Measurements from ENCODE around the gene HOXD12. TPM values are rescaled to one million over a fixed set of nuclear protein-coding genes. Genes with fewer than 3 reads are reported as not detected.

HOXD12 gene
- polyA plus RNA-seq, 1 donor (not counting 4 experiments of a cell fraction or from before 2014, with no cell fraction given), result not detected

- TF ChIP-seq CTCF (optimal IDR thresholded peaks at IDR 0.05 in 1 of 3, IDR thresholded peaks at IDR 0.05 in 1 of 3, conservative IDR thresholded peaks at IDR 0.05 in 1 of 3; ENCODE audit: extremely low read depth in 1 of 3, insufficient read depth in 2 of 3, low read length in 3 of 3) (no peak), EZH2 (IDR thresholded peaks at IDR 0.05; ENCODE audit: low read length) (no peak)
- no peak overlapping the region for H3K9ac ChIP-seq (ENCODE audit: control insufficient read depth, extremely low read depth, insufficient read depth, low read length)
- H4K20me1 ChIP-seq (ENCODE audit: control insufficient read depth, extremely low read depth, insufficient read depth, low read length), result no peaks in the 10 kb centered on the region
- no peak overlapping the region for H2AFZ ChIP-seq (ENCODE audit: control insufficient read depth, low read length)
- no peaks in the 10 kb centered on the region for H3K9me1 ChIP-seq (ENCODE audit: control insufficient read depth, extremely low read depth, insufficient read depth, low read length)
- dilution Hi-C loops (cut with MboI; ENCODE audit: extremely low pct_ligation_motif_present, low sequenced_read_pairs), result no loop called here
- no peaks in the 10 kb centered on the region for H3K4me1 ChIP-seq (ENCODE audit: control insufficient read depth, extremely low read depth, insufficient read depth, low read length)
- H3K79me2 ChIP-seq (ENCODE audit: control insufficient read depth, insufficient read depth, low read length), result no peaks in the 10 kb centered on the region
- peaks cover 18% of the 10 kb centered on the region for H3K9me3 ChIP-seq (ENCODE audit: control insufficient read depth, low read depth, low read length)
- H3K4me2 ChIP-seq (ENCODE audit: control insufficient read depth, extremely low read depth, insufficient read depth, low read depth, low read length), result no peak overlapping the region
- FAIRE-seq (no peak), DNase-seq (ENCODE audit: low read depth, low spot score) (no peak)
- peaks cover 90% of the 10 kb centered on the region for H3K27me3 ChIP-seq (ENCODE audit: control insufficient read depth, extremely low read depth, insufficient read depth, low read length)
- no peak overlapping the region for H3K27ac ChIP-seq (ENCODE audit: control insufficient read depth, insufficient read depth, low read length)
- no peak overlapping the region for H3K4me3 ChIP-seq (ENCODE audit: control insufficient read depth in 2 of 3, extremely low read depth in 1 of 3, insufficient read depth in 2 of 3, low read depth in 1 of 3, low read length in 3 of 3)
- no peaks in the 10 kb centered on the region for H3K36me3 ChIP-seq (ENCODE audit: control insufficient read depth in 2 of 2, extremely low read depth in 1 of 2, insufficient read depth in 2 of 2, low read length in 2 of 2)
These were observed 18.2 kb upstream of the HOXD12 start for GRCh38 chr2:176081376-176081836.

- no peak overlapping the region for H2AFZ ChIP-seq (ENCODE audit: control insufficient read depth, low read length)
- H3K27me3 ChIP-seq (ENCODE audit: control insufficient read depth, extremely low read depth, insufficient read depth, low read length), result peaks cover 90% of the 10 kb centered on the region
- TF ChIP-seq EZH2 (IDR thresholded peaks at IDR 0.05; ENCODE audit: low read length) (peak; percentile 64), CTCF (optimal IDR thresholded peaks at IDR 0.05 in 1 of 3, IDR thresholded peaks at IDR 0.05 in 1 of 3, conservative IDR thresholded peaks at IDR 0.05 in 1 of 3; ENCODE audit: extremely low read depth in 1 of 3, insufficient read depth in 2 of 3, low read length in 3 of 3) (no peak)
- no peak overlapping the region for H3K4me2 ChIP-seq (ENCODE audit: control insufficient read depth, extremely low read depth, insufficient read depth, low read depth, low read length)
- no peak overlapping the region for H3K27ac ChIP-seq (ENCODE audit: control insufficient read depth, insufficient read depth, low read length)
- H3K4me3 ChIP-seq (ENCODE audit: control insufficient read depth in 2 of 3, extremely low read depth in 1 of 3, insufficient read depth in 2 of 3, low read depth in 1 of 3, low read length in 3 of 3), result no peak overlapping the region
- H4K20me1 ChIP-seq (ENCODE audit: control insufficient read depth, extremely low read depth, insufficient read depth, low read length), result no peaks in the 10 kb centered on the region
- H3K4me1 ChIP-seq (ENCODE audit: control insufficient read depth, extremely low read depth, insufficient read depth, low read length), result no peaks in the 10 kb centered on the region
- no peak for DNase-seq (ENCODE audit: low read depth, low spot score)
- no peaks in the 10 kb centered on the region for H3K79me2 ChIP-seq (ENCODE audit: control insufficient read depth, insufficient read depth, low read length)
- no peaks in the 10 kb centered on the region for H3K9me1 ChIP-seq (ENCODE audit: control insufficient read depth, extremely low read depth, insufficient read depth, low read length)
- H3K36me3 ChIP-seq (ENCODE audit: control insufficient read depth in 2 of 2, extremely low read depth in 1 of 2, insufficient read depth in 2 of 2, low read length in 2 of 2), result no peaks in the 10 kb centered on the region
- FAIRE-seq, result no peak
- H3K9me3 ChIP-seq (ENCODE audit: control insufficient read depth, low read depth, low read length), result peaks cover 18% of the 10 kb centered on the region
- H3K9ac ChIP-seq (ENCODE audit: control insufficient read depth, extremely low read depth, insufficient read depth, low read length), result no peak overlapping the region
- dilution Hi-C loops (cut with MboI; ENCODE audit: extremely low pct_ligation_motif_present, low sequenced_read_pairs), result no loop called here
These were observed 17.6 kb upstream of the HOXD12 start for GRCh38 chr2:176081837-176082524.

Measured in keratinocyte (primary cell).